Breast epithelium (tissue), 4 donors: ENCODE data around the gene CSMD2. TPM values are rescaled to one million over a fixed set of nuclear protein-coding genes. Genes with fewer than 3 reads are reported as not detected.

Experiments
- DNase-seq, 2 donors: peaks; one replicate each; pipeline ENCODE4 v3.0.0-alpha.2; 2019; ENCODE audit warnings: low spot score in 2 of 2
- H3K27ac ChIP-seq, 2 donors: fragments of 200-600 bp; sonication (generic) in 1 of 2; one replicate each; pipeline ENCODE4 v1.5.1; 2016 to 2019; ENCODE audit warnings: mild to moderate bottlenecking in 1 of 2
- H3K27me3 ChIP-seq, 2 donors: fragments of 200-600 bp; sonication (generic) in 1 of 2; one replicate each; pipeline versions ENCODE4 v1.5.1 to v1.6.0; 2017 to 2019; ENCODE audit warnings: control low read depth in 1 of 2, mild to moderate bottlenecking in 1 of 2
- H3K36me3 ChIP-seq: fragments of 200-600 bp; one replicate; pipeline ENCODE4 v1.5.1; 2019
- H3K4me1 ChIP-seq, 2 donors: fragments of 200-600 bp; sonication (generic); one replicate each; pipeline ENCODE4 v1.5.1; 2016 to 2019; ENCODE audit warnings: control low read depth in 1 of 2
- H3K4me3 ChIP-seq, 3 donors: fragments of 200-600 bp; sonication (generic); 1 replicate in 2 of 3; 2 replicates in 1 of 3; pipeline ENCODE4 v1.5.1; 2016 to 2019; ENCODE audit warnings: mild to moderate bottlenecking in 3 of 3, moderate library complexity in 2 of 3
- H3K9me3 ChIP-seq, 2 donors: fragments of 200-600 bp; sonication (generic) in 1 of 2; one replicate each; pipeline ENCODE4 v1.5.1; 2016 to 2019; ENCODE audit warnings: control low read depth in 1 of 2
- POLR2A ChIP-seq: fragments of 450-650 bp; IDR thresholded peaks from one replicate; pipeline ENCODE4 v1.6.1; 2016; ENCODE audit warnings: antibody characterized with exemption, mild to moderate bottlenecking, moderate library complexity
- POLR2AphosphoS5 ChIP-seq, 3 donors: sonication (generic); formaldehyde crosslinking; IDR thresholded peaks; one replicate each; pipeline ENCODE4 v1.6.1; 2017; ENCODE audit warnings: antibody characterized with exemption in 3 of 3
- intact Hi-C: fragments of 100-400 bp; cut with DNase I; formaldehyde crosslinking; loops from one replicate; pipeline ENCODE4 v1.15.1; 2023; ENCODE audit warnings: low total_unique reads
- total RNA-seq, 3 donors: library from RNA; depleted of rRNA; stranded (reverse); fragments of >200 nt; gene quantifications; one replicate each; pipeline ENCODE4 v1.1.0, GENCODE V29; 2016
- TF ChIP-seq, protein P1 (sequence below), 3 donors: fragments of 450-650 bp; IDR thresholded peaks; one replicate each; pipeline ENCODE4 v1.5.1; 2016 to 2017; ENCODE audit warnings: antibody characterized with exemption in 3 of 3, mild to moderate bottlenecking in 3 of 3, moderate library complexity in 3 of 3

The CSMD2 gene
- total RNA-seq, 3 donors from 2014 or later = 0.33 to 2.6 (median 0.44) TPM

DNA sequence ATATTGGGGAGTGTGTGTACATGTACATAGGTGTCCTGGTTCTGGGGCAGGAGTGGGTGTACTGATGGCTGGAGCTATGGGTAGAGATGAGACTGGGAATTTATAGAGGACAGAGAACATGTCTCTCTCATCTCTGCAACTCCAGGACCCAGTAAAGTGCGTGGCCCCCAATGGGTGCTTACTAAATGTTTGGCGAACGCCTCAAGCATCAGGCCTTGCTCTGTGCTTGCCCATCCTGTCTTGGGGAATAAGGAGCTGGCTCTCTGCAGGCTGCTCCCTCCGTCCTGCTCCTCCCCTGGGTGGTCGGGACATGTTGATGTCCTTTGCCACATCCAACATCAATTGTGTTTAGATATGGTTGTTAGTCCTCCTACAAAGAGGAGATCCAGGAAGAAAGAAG lies 530.9 kb downstream of the CSMD2 start:
- TF ChIP-seq, protein P1, sequence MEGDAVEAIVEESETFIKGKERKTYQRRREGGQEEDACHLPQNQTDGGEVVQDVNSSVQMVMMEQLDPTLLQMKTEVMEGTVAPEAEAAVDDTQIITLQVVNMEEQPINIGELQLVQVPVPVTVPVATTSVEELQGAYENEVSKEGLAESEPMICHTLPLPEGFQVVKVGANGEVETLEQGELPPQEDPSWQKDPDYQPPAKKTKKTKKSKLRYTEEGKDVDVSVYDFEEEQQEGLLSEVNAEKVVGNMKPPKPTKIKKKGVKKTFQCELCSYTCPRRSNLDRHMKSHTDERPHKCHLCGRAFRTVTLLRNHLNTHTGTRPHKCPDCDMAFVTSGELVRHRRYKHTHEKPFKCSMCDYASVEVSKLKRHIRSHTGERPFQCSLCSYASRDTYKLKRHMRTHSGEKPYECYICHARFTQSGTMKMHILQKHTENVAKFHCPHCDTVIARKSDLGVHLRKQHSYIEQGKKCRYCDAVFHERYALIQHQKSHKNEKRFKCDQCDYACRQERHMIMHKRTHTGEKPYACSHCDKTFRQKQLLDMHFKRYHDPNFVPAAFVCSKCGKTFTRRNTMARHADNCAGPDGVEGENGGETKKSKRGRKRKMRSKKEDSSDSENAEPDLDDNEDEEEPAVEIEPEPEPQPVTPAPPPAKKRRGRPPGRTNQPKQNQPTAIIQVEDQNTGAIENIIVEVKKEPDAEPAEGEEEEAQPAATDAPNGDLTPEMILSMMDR (IDR thresholded peaks at IDR 0.05) = no peak
- TF ChIP-seq POLR2AphosphoS5 (IDR thresholded peaks at IDR 0.05) (no peak), POLR2A (no peak)
- Histone ChIP-seq H3K27me3 (peaks cover 0 to 4% of the 10 kb centered on the region in 2 donors), H3K9me3 (no peaks in the 10 kb centered on the region), H3K36me3 (no peaks in the 10 kb centered on the region), H3K27ac (no peak overlapping the region), H3K4me1 (no peaks in the 10 kb centered on the region), H3K4me3 (no peak overlapping the region)
- no peak for DNase-seq
- intact Hi-C loops = no loop called here

DNA sequence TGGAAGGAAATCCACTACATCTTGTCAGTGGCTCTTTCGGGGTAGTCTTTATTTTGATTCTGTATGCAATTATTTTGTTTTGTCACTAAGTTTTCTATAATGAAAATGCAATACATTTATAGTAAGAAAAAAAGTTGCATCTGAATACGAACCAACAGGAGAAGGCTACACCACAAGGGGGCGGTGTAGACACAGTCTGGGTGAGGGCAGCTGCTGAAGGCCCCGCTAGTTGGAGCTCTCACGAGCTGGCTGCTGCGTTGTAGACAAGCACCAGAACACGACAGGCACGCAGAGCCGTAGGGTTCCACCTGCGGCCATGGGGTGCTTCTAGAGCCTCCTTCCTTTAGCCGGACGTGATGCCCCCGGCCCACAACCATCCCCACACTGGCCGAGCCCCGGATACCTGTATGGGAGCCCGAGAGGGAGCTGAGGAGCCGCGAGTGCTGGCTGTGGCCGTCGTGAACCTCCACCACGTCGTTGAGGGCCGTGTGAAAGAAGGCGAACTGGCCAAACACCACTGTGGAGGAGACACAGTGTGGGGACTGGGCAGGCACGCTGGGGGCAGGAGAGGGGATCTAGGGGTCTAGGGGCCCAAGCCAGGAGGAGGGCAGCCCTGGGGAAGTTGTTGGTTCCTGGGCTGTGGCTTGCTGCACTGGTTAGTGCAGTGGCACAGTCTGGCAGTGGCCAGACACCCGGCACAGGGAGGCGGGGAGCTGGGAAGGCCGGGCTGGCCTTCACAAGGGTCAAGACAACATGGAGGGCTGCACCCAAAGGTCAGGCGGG lies 531.8 kb downstream of the CSMD2 start:
- peak; percentile 77 to 91 for DNase-seq
- Histone ChIP-seq H3K36me3 (no peaks in the 10 kb centered on the region), H3K9me3 (no peaks in the 10 kb centered on the region), H3K27me3 (peaks cover 0 to 4% of the 10 kb centered on the region in 2 donors), H3K4me1 (no peaks in the 10 kb centered on the region), H3K4me3 (no peak overlapping the region), H3K27ac (no peak overlapping the region)
- TF ChIP-seq POLR2AphosphoS5 (IDR thresholded peaks at IDR 0.05) (no peak), POLR2A (no peak)
- TF ChIP-seq, protein P1 (IDR thresholded peaks at IDR 0.05) = peak; percentile 56 to 81 (median 79)
- intact Hi-C loops = no loop called here

DNA sequence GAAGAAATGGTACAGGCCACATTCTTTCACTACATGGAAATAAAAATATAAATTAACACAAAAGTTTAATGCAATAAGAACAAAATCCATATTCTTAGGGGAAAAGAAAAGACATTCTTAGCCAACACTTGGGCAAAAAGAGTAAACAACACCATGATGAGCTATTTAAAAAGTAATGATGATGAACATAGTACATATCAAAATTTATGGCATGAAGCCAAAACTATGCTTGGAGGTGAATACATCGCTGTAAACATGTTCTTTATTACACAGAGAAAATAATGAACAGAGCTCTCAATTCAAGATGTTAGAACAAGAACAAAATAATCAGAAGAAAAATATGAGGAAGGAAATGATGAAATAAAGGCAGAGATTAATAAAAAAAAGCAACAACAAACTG lies 534.3 kb downstream of the CSMD2 start:
- no peaks in the 10 kb centered on the region for H3K9me3 ChIP-seq
- intact Hi-C loops = no loop called here
- no peak overlapping the region for H3K27ac ChIP-seq
- H3K36me3 ChIP-seq = no peaks in the 10 kb centered on the region
- no peak overlapping the region for H3K4me3 ChIP-seq
- no peaks in the 10 kb centered on the region for H3K4me1 ChIP-seq
- DNase-seq = no peak
- peaks cover 0 to 10% of the 10 kb centered on the region in 2 donors for H3K27me3 ChIP-seq
- TF ChIP-seq POLR2AphosphoS5 (IDR thresholded peaks at IDR 0.05) = no peak
- TF ChIP-seq, protein P1 (IDR thresholded peaks at IDR 0.05) = no peak
- no peak for TF ChIP-seq POLR2A

DNA sequence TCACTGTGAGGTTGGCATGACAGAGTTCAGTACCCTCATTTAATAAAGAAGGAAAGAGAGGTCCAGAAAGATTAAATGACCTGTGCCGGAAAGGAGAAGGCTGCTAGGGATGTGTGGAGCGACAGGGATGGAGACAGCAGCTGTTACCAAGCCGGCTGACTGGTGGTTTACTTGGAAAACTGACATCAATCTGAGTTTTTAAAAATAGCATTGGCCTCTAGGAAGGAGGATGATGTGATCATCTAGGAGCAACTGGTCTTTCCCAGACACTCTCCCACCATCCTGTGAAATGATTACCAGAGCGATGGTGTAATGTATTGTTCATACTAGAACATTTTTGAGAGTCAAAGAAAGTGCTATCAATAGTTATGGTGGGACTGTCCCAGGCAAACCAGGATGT lies 538.2 kb downstream of the CSMD2 start:
- DNase-seq = no peak
- no peak overlapping the region for H3K27ac ChIP-seq
- no peaks in the 10 kb centered on the region for H3K36me3 ChIP-seq
- no peaks in the 10 kb centered on the region for H3K9me3 ChIP-seq
- no peak overlapping the region for H3K4me3 ChIP-seq
- intact Hi-C loops = no loop called here
- peaks cover 0 to 6% of the 10 kb centered on the region in 2 donors for H3K27me3 ChIP-seq
- no peaks in the 10 kb centered on the region for H3K4me1 ChIP-seq
- TF ChIP-seq POLR2A = no peak
- no peak for TF ChIP-seq POLR2AphosphoS5 (IDR thresholded peaks at IDR 0.05)
- TF ChIP-seq, protein P1 (IDR thresholded peaks at IDR 0.05) = no peak

DNA sequence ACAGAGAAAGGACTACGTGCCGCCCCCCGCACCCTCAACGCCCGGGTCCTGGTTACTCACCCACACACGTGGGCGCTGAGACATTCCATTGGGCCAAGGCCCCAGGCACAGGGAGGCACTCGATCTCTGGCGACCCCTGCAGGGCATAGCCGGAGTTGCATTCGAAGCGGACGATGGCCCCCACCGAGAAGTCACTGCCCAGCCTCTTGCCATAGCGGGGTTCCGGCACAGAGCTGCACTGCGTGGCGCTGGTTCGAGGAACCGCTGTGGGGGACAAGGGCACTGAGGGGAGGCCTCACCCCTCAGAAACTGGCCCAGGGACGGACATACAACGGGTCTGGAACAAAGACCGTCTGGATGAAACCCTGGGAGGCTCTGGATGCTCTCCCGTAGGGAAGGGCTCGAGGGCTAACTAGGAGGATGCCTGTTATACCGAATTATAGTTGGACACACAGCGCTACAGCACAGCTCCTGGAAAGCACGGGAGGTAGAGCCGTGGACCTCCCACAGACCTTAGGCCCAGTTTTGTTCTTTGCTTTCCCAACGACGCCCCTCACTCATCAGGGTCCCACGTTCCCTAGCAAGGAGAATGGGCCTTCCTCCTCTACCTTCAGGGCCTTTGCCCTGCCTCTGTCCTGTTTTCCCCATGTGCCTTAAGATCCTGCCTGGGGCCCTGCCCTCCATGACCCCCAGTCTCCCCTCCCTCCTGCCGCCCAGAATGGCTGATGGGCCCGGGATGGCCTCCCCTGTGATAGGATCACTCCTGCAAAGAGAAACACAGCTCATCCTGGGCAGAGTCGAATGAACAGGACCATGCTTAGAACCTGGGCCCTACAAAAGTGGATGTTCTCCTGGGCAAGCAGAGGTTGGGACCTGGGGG lies 539.8 kb downstream of the CSMD2 start:
- no peak for TF ChIP-seq POLR2A
- TF ChIP-seq, protein P1 (IDR thresholded peaks at IDR 0.05) = no peak
- TF ChIP-seq POLR2AphosphoS5 (IDR thresholded peaks at IDR 0.05) = no peak
- Histone ChIP-seq H3K27ac (no peak overlapping the region), H3K36me3 (no peaks in the 10 kb centered on the region), H3K9me3 (no peaks in the 10 kb centered on the region), H3K4me1 (no peaks in the 10 kb centered on the region), H3K27me3 (peaks cover 0 to 6% of the 10 kb centered on the region in 2 donors), H3K4me3 (no peak overlapping the region)
- DNase-seq = no peak
- intact Hi-C loops = no loop called here
